Measurements from ENCODE around the gene STAT3.

The STAT3 gene

GRCh38 chr17:42285346-42286050 is 102.7 kb downstream of the STAT3 start:
- H3K27ac ChIP-seq = no peak overlapping the region
- TF ChIP-seq ZFX (IDR thresholded peaks at IDR 0.05; ENCODE audit: borderline replicate concordance) = no peak
- TF ChIP-seq CTCF (IDR thresholded peaks at IDR 0.05) = no peak

GRCh38 chr17:42284566-42284965 is 103.7 kb downstream of the STAT3 start:
- no peak for TF ChIP-seq CTCF (IDR thresholded peaks at IDR 0.05)
- TF ChIP-seq ZFX (IDR thresholded peaks at IDR 0.05; ENCODE audit: borderline replicate concordance) = no peak
- H3K27ac ChIP-seq = no peak overlapping the region

- no peak overlapping the region for H3K27ac ChIP-seq
- no peak for TF ChIP-seq ZFX (IDR thresholded peaks at IDR 0.05; ENCODE audit: borderline replicate concordance)
- TF ChIP-seq CTCF (IDR thresholded peaks at IDR 0.05) = no peak
Observed at GRCh38 chr17:42284024-42284369, 104.2 kb downstream of the STAT3 start.

- TF ChIP-seq CTCF (IDR thresholded peaks at IDR 0.05) = no peak
- no peak for TF ChIP-seq ZFX (IDR thresholded peaks at IDR 0.05; ENCODE audit: borderline replicate concordance)
- no peak overlapping the region for H3K27ac ChIP-seq
Observed at GRCh38 chr17:42283241-42284023, 104.8 kb downstream of the STAT3 start.

GRCh38 chr17:42282478-42283080 is 105.7 kb downstream of the STAT3 start:
- H3K27ac ChIP-seq = no peak overlapping the region
- no peak for TF ChIP-seq CTCF (IDR thresholded peaks at IDR 0.05)

GRCh38 chr17:42281571-42282096 is 106.6 kb downstream of the STAT3 start:
- TF ChIP-seq CTCF (IDR thresholded peaks at IDR 0.05) = no peak
- TF ChIP-seq ZFX (IDR thresholded peaks at IDR 0.05; ENCODE audit: borderline replicate concordance) = no peak
- no peak overlapping the region for H3K27ac ChIP-seq

Measured in 22Rv1 (cell line).